Skeletal muscle cell (primary cell): ENCODE results near the gene RGS12.

ENCODE experiments used
- DNase-seq: peaks from one replicate; pipeline ENCODE4 v3.0.0-alpha.2; 2010; ENCODE audit warnings: low read depth
- H3K4me3 ChIP-seq: 2 replicates; pipeline ENCODE4 v1.5.1; 2011; ENCODE audit warnings: low read depth, mild to moderate bottlenecking, control low read depth, low read length, moderate library complexity

The RGS12 gene

GRCh38 chr4:3320361-3321023, 27.7 kb downstream of the RGS12 start:
- DNase-seq = no peak

GRCh38 chr4:3321295-3321889, 28.6 kb downstream of the RGS12 start:
- no peak for DNase-seq
- H3K4me3 ChIP-seq = no peak overlapping the region

More at GRCh38 chr4:3320361-3321023, 27.7 kb downstream of the RGS12 start:
- no peak overlapping the region for H3K4me3 ChIP-seq

GRCh38 chr4:3322059-3322550, 29.3 kb downstream of the RGS12 start:
- H3K4me3 ChIP-seq = no peak overlapping the region
- no peak for DNase-seq

- no peak overlapping the region for H3K4me3 ChIP-seq
- DNase-seq = no peak
These were observed 30.3 kb downstream of the RGS12 start for GRCh38 chr4:3323071-3323481.

- DNase-seq = no peak
These were observed 31.4 kb downstream of the RGS12 start for GRCh38 chr4:3324093-3324815.

GRCh38 chr4:3328814-3329663, 36.2 kb downstream of the RGS12 start:
- no peak for DNase-seq
- no peak overlapping the region for H3K4me3 ChIP-seq

More at GRCh38 chr4:3324093-3324815, 31.4 kb downstream of the RGS12 start:
- no peak overlapping the region for H3K4me3 ChIP-seq

GRCh38 chr4:3329887-3330286, 37.1 kb downstream of the RGS12 start:
- DNase-seq = no peak
- no peak overlapping the region for H3K4me3 ChIP-seq

GRCh38 chr4:3330707-3331106, 37.9 kb downstream of the RGS12 start:
- H3K4me3 ChIP-seq = no peak overlapping the region
- no peak for DNase-seq

GRCh38 chr4:3331511-3332394, 38.9 kb downstream of the RGS12 start:
- no peak for DNase-seq
- no peak overlapping the region for H3K4me3 ChIP-seq

GRCh38 chr4:3332498-3332897, 39.7 kb downstream of the RGS12 start:
- no peak for DNase-seq
- H3K4me3 ChIP-seq = no peak overlapping the region

GRCh38 chr4:3334316-3334715, 41.5 kb downstream of the RGS12 start:
- H3K4me3 ChIP-seq = no peak overlapping the region
- no peak for DNase-seq

- DNase-seq = no peak
- H3K4me3 ChIP-seq = no peak overlapping the region
These were observed 42.6 kb downstream of the RGS12 start for GRCh38 chr4:3335385-3335784.

- H3K4me3 ChIP-seq = no peak overlapping the region
- DNase-seq = no peak
These were observed 43.2 kb downstream of the RGS12 start for GRCh38 chr4:3335982-3336381.

- no peak overlapping the region for H3K4me3 ChIP-seq
- no peak for DNase-seq
These were observed 43.8 kb downstream of the RGS12 start for GRCh38 chr4:3336382-3337356.

- DNase-seq = no peak
- no peak overlapping the region for H3K4me3 ChIP-seq
These were observed 44.5 kb downstream of the RGS12 start for GRCh38 chr4:3337357-3337732.

- H3K4me3 ChIP-seq = no peak overlapping the region
- no peak for DNase-seq
These were observed 45.0 kb downstream of the RGS12 start for GRCh38 chr4:3337811-3338210.

GRCh38 chr4:3338321-3338838, 45.6 kb downstream of the RGS12 start:
- no peak for DNase-seq
- H3K4me3 ChIP-seq = no peak overlapping the region
